ENCODE data around the gene PAN2. TPM values are rescaled to one million over a fixed set of nuclear protein-coding genes. Genes with fewer than 3 reads are reported as not detected.

Gene PAN2
- total RNA-seq, 1 experiment from 2014 or later, result 15.3 TPM

DNA sequence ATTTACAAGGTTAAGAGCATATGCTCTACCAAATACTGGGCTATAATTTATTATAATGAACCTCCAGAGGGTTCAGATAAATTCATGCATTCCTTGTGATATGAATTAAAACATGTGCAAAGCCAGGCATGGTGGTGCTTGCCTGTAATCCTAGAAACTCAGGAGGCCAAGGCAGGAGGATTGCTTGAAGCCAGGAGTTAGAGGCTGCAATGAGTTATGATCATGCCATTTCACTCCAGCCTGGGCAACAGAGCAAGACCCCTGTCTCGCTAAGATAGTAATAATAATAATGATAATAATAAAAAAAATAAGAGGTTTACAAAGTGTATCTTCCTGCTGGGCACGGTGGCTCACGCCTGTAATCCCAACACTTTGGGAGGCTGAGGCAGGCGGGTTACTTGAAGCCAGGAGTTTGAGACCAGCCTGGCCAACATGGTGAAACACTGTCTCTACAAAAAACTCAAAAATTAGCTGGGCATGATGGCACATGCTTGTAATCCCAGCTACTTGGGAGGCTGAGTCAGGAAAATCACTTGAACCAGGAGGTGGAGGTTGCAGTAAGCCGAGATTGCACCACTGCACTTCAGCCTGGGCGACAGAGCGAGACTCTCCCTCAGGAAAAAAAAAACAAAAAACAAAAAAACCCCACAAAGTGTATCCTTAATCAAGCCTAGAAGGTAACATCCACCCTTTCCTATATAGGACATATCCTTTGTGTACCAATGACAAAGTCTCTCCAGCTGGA, 26.4 kb downstream of the PAN2 start:
- ATAC-seq (no peak), DNase-seq (no peak)
- no TSS peak for BruUV-seq (replicated peaks)
- H3K36me3 ChIP-seq (ENCODE audit: low read depth, low read length), result peaks cover 24% of the 10 kb centered on the region
- no peaks in the 10 kb centered on the region for H4K20me1 ChIP-seq (ENCODE audit: low read length)
- no peaks in the 10 kb centered on the region for H3K79me2 ChIP-seq (ENCODE audit: low read length)
- H3K4me2 ChIP-seq (ENCODE audit: low read length), result no peak overlapping the region
- H3K4me1 ChIP-seq (ENCODE audit: insufficient read depth, low read length), result no peaks in the 10 kb centered on the region
- CTCF ChIA-PET, result no interaction called here
- no peaks in the 10 kb centered on the region for H3K9me2 ChIP-seq (replicated peaks; ENCODE audit: low read length)
- H3F3A ChIP-seq (ENCODE audit: low read length, unreplicated experiment), result no peaks in the 10 kb centered on the region
- H3K9me3 ChIP-seq (ENCODE audit: low read length), result no peaks in the 10 kb centered on the region
- POLR2A ChIA-PET (ENCODE audit: unreplicated experiment), result no interaction called here
- no peak overlapping the region for H3K9ac ChIP-seq (ENCODE audit: low read length)
- H2AFZ ChIP-seq (ENCODE audit: low read length), result no peak overlapping the region
- TF ChIP-seq EZH2phosphoT487 (IDR thresholded peaks at IDR 0.05; ENCODE audit: borderline replicate concordance, low read length) (no peak), EZH2 (IDR thresholded peaks at IDR 0.05; ENCODE audit: low read length, unreplicated experiment) (no peak), CTCF (conservative IDR thresholded peaks at IDR 0.05; ENCODE audit: low read depth, low read length) (no peak)
- no peak overlapping the region for H3K27ac ChIP-seq (ENCODE audit: low read length)
- no peaks in the 10 kb centered on the region for H3K27me3 ChIP-seq (ENCODE audit: low read length)
- H3K4me3 ChIP-seq (ENCODE audit: low read length), result no peak overlapping the region
- intact Hi-C loops (cut with micrococcal nuclease), result no loop called here

DNA sequence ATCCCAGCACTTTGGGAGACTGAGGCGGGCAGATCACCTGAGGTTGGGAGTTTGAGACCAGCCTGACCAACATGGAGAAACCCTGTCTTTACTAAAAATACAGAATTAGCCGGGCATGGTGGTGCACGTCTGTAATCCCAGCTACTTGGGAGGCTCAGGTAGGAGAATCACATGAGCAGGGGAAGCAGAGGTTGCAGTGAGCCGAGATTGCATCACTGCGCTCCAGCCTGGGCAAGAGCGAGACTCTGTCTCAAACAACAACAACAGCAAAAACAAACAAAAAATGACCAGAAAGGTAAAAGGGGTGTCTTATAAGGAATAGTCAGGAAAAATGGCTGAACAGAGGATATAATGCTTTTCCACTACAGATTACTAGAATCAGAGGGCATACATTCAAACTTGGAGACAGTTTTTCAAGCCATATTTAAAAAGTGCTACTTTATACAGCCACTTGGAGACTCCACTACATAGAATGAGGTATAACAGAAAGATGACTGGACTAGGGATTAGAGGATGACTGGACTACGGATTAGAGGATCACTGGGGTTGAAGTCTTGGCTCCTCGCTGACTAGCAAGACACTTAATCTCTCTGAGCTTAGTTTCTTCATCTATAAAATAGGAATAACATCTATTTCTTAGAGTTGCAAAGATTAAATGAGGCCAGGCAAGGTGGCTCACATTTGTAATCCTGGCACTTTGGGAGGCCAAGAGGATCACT, 28.8 kb downstream of the PAN2 start:
- Histone ChIP-seq H3K4me1 (ENCODE audit: insufficient read depth, low read length) (peaks cover 8% of the 10 kb centered on the region), H3K27ac (ENCODE audit: low read length) (no peak overlapping the region), H4K20me1 (ENCODE audit: low read length) (no peaks in the 10 kb centered on the region), H2AFZ (ENCODE audit: low read length) (no peak overlapping the region), H3K79me2 (ENCODE audit: low read length) (0 out of 2 replicates have a peak, but pooled peaks cover under 1% of the 10 kb centered on the region), H3K27me3 (ENCODE audit: low read length) (no peaks in the 10 kb centered on the region), H3K36me3 (ENCODE audit: low read depth, low read length) (peaks cover 13% of the 10 kb centered on the region), H3K9ac (ENCODE audit: low read length) (no peak overlapping the region), H3K9me3 (ENCODE audit: low read length) (no peaks in the 10 kb centered on the region), H3K4me2 (ENCODE audit: low read length) (no peak overlapping the region), H3F3A (ENCODE audit: low read length, unreplicated experiment) (no peaks in the 10 kb centered on the region), H3K9me2 (replicated peaks; ENCODE audit: low read length) (no peaks in the 10 kb centered on the region), H3K4me3 (ENCODE audit: low read length) (no peak overlapping the region)
- ChIA-PET POLR2A (ENCODE audit: unreplicated experiment) (no interaction called here), CTCF (no interaction called here)
- no peak for ATAC-seq
- intact Hi-C loops (cut with micrococcal nuclease), result no loop called here
- DNase-seq, result no peak
- BruUV-seq (replicated peaks), result no TSS peak
- no peak for TF ChIP-seq EZH2 (IDR thresholded peaks at IDR 0.05; ENCODE audit: low read length, unreplicated experiment)
- TF ChIP-seq EZH2phosphoT487 (IDR thresholded peaks at IDR 0.05; ENCODE audit: borderline replicate concordance, low read length), result no peak

GRCh38 chr12:56304276-56304675, 29.5 kb downstream of the PAN2 start:
- intact Hi-C loops (cut with micrococcal nuclease), result no loop called here
- Histone ChIP-seq H3K36me3 (ENCODE audit: low read depth, low read length) (peaks cover 13% of the 10 kb centered on the region), H3K27ac (ENCODE audit: low read length) (no peak overlapping the region), H3K4me3 (ENCODE audit: low read length) (no peak overlapping the region), H3K9me2 (replicated peaks; ENCODE audit: low read length) (no peaks in the 10 kb centered on the region), H3K4me1 (ENCODE audit: insufficient read depth, low read length) (peaks cover 8% of the 10 kb centered on the region), H3K4me2 (ENCODE audit: low read length) (no peak overlapping the region), H3K9ac (ENCODE audit: low read length) (no peak overlapping the region), H4K20me1 (ENCODE audit: low read length) (0 out of 2 replicates have a peak, but pooled peaks cover under 1% of the 10 kb centered on the region), H3K27me3 (ENCODE audit: low read length) (no peaks in the 10 kb centered on the region), H3K79me2 (ENCODE audit: low read length) (peaks cover 8% of the 10 kb centered on the region), H3K9me3 (ENCODE audit: low read length) (no peaks in the 10 kb centered on the region), H2AFZ (ENCODE audit: low read length) (no peak overlapping the region), H3F3A (ENCODE audit: low read length, unreplicated experiment) (no peaks in the 10 kb centered on the region)
- ChIA-PET CTCF (no interaction called here), POLR2A (ENCODE audit: unreplicated experiment) (no interaction called here)
- DNase-seq (no peak), ATAC-seq (no peak)
- BruUV-seq (replicated peaks), result no TSS peak
- TF ChIP-seq CTCF (conservative IDR thresholded peaks at IDR 0.05; ENCODE audit: low read depth, low read length), result no peak
- TF ChIP-seq EZH2 (IDR thresholded peaks at IDR 0.05; ENCODE audit: low read length, unreplicated experiment), result no peak
- no peak for TF ChIP-seq EZH2phosphoT487 (IDR thresholded peaks at IDR 0.05; ENCODE audit: borderline replicate concordance, low read length)

Data from PC-3 (cell line).